HG03342 (cell line): ENCODE measurements around the gene CFAP97D1.
A peak's percentile ranks its signal among the peaks of the same experiment; 100 is the strongest.

ENCODE experiments used
- ATAC-seq: cut with Tn5 transposase; IDR thresholded peaks from one replicate; pipeline ENCODE4 v1.9.1; 2021; ENCODE audit warnings: mild to moderate bottlenecking, moderate library complexity; ENCODE audit not compliant: unreplicated experiment

CFAP97D1 gene

GRCh38 chr17:43767713-43768059 lies 12.5 kb upstream of the CFAP97D1 start:
- no peak for ATAC-seq

DNA sequence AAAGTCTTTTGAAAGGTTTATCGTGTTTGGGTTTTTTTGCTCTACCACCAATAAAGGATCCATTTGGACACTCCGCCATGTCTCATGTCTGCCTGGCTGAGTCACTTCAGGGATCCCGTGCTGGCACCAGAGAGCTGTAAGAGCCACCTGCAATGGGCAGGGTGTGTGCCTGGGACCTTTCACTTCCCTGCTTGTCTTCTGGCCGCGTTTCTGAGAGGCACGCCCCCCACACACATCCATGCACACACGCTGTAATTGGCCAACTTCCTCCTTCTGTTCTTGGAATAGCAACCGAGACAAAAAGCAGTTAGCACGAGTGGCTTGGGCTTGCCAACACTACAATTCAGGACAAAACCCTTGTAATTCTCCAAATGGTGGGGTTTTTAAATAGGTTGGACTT lies 11.9 kb upstream of the CFAP97D1 start:
- ATAC-seq, result no peak

DNA sequence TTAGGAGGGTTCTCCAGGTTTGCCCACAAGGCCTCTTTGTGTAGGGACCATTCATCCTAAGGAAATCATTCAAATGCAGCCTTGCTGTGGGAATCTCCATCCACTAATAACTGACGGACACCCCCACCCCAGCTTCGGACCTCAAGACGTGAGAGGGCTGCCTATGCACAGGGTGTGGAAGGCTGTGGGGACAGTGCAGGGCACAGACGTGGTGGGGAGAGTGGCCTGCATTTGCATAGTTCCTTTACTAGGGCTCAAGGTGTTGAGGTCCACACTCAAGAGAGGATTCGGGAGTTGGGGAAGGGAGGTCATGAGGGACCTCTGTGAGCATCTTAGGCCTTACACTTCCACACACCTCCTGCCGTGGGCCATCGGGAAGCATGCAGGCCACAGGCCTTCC lies 11.3 kb upstream of the CFAP97D1 start:
- ATAC-seq, result no peak

DNA sequence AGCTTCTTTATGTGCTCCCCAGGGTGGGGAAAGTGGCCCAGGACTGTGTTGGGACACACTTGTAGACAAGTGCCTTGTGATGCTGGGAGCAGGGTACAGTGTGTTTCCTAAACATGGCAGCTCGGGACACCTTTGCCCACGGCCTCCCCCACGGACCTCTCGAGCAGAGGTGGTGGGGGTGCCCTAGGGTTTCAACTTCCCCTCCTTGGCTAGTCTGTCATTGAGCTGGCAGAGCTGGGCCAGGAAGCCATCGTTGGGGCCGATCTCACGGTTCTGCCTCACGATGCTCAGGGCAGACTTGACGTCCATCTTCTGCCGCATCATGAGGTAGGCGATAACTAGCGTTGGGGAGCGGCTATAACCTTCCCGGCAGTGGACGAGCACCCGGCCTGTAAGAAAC lies 10.8 kb upstream of the CFAP97D1 start:
- no peak for ATAC-seq

DNA sequence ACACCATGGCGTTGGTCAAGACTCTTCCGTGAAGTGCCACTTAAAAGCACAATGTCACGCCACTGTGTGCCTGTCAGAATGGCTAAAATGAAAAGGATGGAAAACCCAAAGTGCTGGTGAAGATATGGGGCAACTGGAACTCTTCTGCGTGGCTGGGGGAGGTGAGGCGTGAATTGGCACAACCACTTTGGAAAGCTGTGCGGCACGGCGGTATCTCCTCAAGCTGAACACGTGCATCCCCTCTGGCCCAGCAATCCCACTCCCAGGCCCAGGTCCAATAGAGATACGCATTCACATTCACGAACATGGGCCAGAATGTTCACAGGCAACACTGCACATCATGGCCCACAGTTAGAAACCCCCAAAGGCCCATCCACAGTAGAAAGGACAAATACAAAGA lies 10.4 kb upstream of the CFAP97D1 start:
- ATAC-seq, result no peak

DNA sequence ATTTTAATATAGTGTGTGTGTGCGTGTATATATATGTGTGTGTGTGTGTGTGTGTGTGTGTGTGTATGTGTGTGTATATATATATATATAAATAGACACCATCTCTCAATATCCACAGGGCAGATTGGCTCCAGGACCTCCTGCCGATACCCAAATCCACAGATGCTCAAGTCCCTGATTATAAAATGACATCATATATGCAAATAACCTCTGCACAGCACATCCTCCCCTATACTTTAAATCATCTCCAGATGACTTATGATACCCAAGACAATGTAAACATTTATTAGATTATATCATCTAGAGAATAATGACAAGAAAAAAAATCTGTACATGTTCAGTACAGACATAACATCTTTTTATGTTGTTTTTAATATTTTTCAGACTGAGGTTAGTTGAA lies 9.3 kb upstream of the CFAP97D1 start:
- ATAC-seq, result no peak

DNA sequence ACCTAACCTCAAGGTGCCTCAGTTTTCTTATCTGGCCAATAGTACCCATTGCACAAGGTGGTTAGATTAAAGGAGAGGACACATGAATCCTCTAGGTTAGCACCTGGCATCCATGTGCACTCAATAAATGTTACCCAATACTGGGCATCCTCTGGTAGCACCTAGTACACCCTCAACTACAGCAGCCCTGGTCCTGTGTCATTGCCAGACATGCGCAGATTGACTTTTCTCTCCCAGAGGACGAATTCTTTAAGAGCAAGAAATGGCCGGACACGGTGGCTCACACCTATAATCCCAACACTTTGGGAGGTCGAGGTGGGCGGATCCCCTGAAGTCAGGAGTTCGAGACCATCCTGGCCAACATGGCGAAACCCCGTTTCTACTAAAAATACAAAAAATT lies 8.8 kb upstream of the CFAP97D1 start:
- no peak for ATAC-seq

DNA sequence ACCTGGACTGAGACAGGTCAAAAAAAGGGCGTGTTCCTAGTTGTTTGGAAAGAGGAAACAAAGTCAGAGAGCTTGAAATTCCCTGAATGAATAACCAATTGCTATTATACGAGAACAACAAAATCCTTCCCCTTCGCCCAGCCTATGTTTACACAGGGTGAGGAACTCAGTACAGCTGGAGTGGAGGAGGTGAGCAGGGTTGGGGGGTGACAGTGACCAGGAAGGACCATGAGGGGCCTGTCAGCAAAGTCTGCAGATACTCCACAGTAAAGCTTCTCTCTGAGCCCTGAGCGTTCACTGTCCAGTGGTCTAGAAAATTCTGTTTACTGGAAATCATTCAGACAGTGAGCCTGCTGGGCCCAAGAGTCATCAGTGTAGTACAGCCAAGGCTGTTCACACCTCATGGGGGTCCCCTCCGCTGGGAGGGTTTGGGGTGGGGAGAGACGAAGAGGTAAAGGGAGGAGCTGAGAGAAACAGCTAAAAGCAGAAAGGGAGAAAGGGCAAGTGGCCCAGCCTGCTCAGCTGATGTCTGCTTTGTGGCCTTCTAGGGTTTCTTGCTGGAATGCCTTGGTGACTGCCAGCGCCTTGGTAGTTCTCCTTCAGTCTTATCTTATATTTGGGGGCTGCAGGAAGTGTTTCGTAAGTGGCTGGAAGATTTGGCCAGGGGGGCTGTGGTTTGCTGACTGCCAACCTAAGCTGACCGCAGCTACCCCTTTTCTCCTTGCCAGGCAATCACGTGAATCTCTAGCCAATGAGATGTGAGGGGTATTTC lies 7.2 kb upstream of the CFAP97D1 start:
- ATAC-seq, result no peak

- ATAC-seq, result no peak
Observed at GRCh38 chr17:43774304-43775250, 5.7 kb upstream of the CFAP97D1 start.

- peak; percentile 85 for ATAC-seq
Observed at GRCh38 chr17:43778337-43779144, 1.7 kb upstream of the CFAP97D1 start, which contains the start of gene DUSP3. Gene DUSP3 (minus strand): TSS chr17:43778977. CDS start chr17:43778924, 53 bp downstream.

DNA sequence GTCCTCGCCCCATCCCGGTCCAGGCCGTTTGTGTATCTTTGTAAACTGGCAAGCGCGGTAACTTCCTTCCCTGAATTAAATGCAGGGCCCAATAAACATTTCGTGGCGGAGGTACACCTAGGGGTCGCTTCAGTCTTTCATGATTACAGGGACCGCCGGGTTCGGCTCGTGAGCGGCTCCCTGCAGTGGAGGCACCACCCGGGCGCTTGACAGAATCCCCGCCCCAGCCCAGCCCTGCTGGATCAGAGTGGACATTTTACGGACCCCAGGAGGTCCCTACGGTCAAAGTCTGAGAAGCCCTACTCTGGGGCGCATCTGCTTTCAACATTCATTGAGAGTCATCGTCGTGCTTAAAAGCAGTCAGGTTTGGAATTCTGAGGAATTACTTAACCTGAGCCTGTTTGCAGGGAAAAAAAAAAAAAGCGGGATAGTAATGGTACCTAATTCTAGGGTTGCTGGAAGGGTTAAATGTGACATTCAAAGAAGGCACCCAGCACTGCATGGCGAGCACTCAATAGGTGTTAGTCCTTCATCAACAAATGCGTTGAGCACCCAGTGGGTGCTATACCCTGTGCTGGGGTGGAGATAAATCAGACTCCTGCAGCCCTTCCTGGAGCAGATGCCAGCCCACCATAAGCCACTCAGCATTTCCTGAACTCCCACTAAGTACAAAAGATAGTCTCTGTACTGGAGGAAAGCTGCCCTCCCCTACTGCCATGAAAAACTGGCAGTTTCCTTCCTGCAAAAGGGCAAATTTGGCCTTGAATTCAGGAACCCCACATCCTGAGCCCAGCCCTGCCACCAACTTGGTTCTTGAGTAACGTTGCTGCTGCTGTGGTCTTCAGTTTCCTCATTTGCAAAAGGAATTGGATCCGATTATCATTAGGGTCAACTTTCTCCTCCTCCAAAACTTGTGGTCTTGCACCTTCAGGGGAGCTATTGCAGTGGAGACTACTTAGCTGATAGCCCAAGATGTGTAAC lies 800 bp upstream of the CFAP97D1 start:
- peak; percentile 15 for ATAC-seq

DNA sequence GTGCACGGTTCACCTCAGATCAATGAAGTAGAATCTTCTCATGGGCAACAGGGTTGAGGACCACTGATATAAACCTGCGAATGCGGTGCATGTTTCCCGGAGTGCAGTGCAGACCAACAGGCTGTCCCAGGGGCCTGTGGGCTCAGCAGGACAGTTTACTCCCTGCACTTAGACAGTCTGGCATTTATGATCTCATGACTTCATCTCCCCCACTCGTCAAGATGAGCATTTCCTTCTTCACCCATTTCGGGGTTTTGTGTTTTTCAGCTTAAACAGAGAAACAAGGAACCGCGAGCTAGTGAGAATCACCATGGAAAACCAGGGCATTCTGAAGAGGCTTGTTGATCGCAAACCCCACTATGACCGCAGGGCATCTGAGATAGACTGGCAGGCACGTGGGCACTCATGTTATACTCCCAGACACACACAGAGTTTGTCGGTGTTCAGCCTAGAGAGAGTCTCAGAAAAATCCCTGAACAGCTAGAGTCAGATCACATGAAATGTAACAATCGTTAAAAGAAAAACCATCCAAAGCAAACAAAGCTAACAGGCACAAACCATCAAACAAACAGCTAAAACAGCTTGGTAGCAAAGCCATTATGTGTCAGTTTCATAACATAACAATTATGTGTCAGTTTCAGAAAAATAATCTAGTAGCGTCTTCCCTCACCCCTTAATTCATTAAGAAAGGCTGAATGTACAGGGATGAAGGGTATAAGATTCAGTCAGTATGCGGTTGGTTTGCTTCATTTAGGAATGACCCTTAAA lies 2.9 kb downstream of the CFAP97D1 start:
- no peak for ATAC-seq

GRCh38 chr17:43784068-43784467 lies 3.8 kb downstream of the CFAP97D1 start:
- no peak for ATAC-seq

GRCh38 chr17:43784628-43785101 lies 4.4 kb downstream of the CFAP97D1 start:
- no peak for ATAC-seq

- no peak for ATAC-seq
Observed at GRCh38 chr17:43787728-43788127, 7.5 kb downstream of the CFAP97D1 start.

DNA sequence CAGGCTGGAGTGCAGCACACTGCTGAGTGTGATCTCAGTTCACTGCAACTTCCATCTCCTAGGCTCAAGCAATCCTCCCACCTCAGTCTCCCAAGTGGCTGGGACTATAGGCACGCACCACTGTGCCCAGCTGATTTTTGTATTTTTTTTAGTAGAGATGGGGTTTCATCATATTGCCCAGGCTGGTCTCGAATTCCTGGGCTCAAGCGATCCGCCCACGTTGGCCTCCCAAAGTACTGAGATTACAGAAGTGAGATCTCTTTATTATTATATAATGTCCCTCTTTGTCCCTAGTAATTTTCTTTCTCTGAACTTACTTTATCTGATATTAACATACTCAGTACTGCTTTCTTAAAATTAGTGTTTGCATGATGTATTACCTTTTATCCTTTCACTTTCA lies 8.3 kb downstream of the CFAP97D1 start:
- no peak for ATAC-seq

GRCh38 chr17:43789482-43789881 lies 9.2 kb downstream of the CFAP97D1 start:
- ATAC-seq, result no peak

- ATAC-seq, result no peak
Observed at GRCh38 chr17:43790311-43790940, 10.2 kb downstream of the CFAP97D1 start.

DNA sequence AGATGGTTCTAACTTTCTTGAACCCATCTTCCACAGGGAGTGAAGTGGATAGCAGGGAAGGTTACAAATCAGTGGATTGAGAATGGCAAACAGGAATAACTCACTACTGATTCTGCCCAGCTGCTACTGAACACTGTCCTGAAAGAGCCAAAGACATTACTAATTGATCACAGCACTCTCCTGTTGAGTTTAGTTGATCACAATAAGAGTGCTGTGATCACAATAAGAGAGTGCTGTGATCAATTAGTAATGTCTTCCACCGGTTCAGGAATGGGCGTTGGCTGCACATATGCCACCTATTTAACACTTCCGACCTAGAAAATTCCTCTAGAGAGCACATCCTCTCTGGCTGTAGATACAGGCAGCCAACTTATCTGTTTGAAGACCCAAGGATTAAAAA lies 11.4 kb downstream of the CFAP97D1 start:
- ATAC-seq, result no peak
